Activated naive CD8-positive, alpha-beta T cell (primary cell): ENCODE measurements around the gene CDH16.
"Not testable (repeated sequence)": the region's sequence is repeated elsewhere in the genome, so short reads cannot be mapped to it uniquely, and the experiment has no call there.

Experiments
- H3K27ac Mint-ChIP-seq: one replicate; pipeline ENCODE4 v1.8.0; 2021; ENCODE audit warnings: mixed read lengths
- H3K27me3 Mint-ChIP-seq: one replicate; pipeline ENCODE4 v1.8.0; 2021; ENCODE audit warnings: mixed read lengths
- H3K36me3 Mint-ChIP-seq: one replicate; pipeline ENCODE4 v1.8.0; 2021; ENCODE audit warnings: mixed read lengths
- H3K4me1 Mint-ChIP-seq: one replicate; pipeline ENCODE4 v1.8.0; 2021; ENCODE audit warnings: low read depth, mixed read lengths
- H3K4me3 Mint-ChIP-seq: one replicate; pipeline ENCODE4 v1.8.0; 2021; ENCODE audit warnings: mild to moderate bottlenecking, mixed read lengths
- H3K9me3 Mint-ChIP-seq: one replicate; pipeline ENCODE4 v1.8.0; 2021; ENCODE audit warnings: low read depth, mixed read lengths

The CDH16 gene, protein sequence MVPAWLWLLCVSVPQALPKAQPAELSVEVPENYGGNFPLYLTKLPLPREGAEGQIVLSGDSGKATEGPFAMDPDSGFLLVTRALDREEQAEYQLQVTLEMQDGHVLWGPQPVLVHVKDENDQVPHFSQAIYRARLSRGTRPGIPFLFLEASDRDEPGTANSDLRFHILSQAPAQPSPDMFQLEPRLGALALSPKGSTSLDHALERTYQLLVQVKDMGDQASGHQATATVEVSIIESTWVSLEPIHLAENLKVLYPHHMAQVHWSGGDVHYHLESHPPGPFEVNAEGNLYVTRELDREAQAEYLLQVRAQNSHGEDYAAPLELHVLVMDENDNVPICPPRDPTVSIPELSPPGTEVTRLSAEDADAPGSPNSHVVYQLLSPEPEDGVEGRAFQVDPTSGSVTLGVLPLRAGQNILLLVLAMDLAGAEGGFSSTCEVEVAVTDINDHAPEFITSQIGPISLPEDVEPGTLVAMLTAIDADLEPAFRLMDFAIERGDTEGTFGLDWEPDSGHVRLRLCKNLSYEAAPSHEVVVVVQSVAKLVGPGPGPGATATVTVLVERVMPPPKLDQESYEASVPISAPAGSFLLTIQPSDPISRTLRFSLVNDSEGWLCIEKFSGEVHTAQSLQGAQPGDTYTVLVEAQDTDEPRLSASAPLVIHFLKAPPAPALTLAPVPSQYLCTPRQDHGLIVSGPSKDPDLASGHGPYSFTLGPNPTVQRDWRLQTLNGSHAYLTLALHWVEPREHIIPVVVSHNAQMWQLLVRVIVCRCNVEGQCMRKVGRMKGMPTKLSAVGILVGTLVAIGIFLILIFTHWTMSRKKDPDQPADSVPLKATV

DNA sequence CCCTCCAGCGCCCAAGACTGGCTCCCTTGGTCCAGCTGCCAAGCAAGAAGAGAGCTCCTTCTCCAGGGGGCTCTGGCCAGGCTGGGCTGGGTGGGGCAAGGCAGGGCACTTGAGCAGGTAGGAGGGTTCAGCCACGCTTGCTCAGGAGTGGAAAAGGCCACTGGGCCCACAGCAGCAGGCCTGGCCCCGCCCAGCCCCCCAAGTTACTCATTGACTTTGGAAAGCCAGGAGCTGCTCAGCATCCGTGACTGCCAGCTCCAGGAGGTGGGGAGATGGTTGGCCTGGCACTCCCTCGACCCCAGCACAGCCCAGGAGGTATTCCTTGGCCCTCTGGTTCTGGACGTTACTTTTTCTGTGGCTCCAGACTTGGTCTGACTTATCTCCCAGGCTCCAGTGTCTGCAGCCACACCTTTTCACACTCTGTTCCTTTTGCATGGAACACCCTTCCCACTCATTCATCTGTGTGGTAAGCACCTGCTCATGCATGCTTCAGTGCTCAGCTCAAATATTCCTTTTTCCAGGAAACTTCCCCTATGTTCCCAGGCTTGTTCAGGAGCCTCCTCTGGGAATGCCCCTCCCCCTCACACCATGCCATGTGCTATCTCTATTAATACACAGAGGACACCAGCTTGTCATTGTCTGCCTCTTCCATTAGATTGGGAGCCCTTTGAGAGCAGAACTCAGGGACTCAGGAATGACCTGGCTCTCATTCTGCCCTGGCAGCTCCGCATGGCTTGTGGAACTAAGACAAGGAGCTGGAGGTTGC, at the start of gene CDH16:
CDH16 (minus strand) TSS at position 83 of the 766 bp plus-strand sequence. CDS start 820 bp downstream, outside the sequence.
- Mint-ChIP-seq H3K27me3 (peaks cover 12% of the 10 kb centered on the region), H3K4me3 (no peak within 1 kb of the TSS), H3K9me3 (no peaks in the 10 kb centered on the region), H3K4me1 (no peaks in the 10 kb centered on the region), H3K36me3 (no peaks in the 10 kb centered on the region), H3K27ac (no peak within 1 kb of the TSS)

DNA sequence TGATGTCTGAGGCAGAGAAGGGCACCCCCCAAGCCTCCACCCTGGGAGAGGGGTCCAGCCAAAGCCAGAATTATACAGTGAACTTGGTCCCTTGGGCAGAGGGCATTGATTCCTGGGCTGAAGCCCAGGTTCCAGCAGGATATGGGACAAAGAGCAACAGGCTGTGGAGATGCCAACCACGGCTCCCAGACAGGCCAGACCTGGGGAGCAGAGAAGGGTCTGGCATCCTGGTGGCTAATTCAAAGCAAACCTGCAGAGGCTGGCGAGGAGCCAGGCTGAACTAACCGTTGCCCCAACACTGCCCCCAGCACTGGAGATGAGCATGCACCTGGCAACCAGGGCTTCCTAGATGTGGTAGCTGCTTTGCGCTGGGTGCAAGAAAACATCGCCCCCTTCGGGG, 45.4 kb upstream of the CDH16 start:
- Mint-ChIP-seq H3K9me3 (no peaks in the 10 kb centered on the region), H3K27me3 (no peaks in the 10 kb centered on the region), H3K36me3 (no peaks in the 10 kb centered on the region), H3K4me1 (peaks cover 7% of the 10 kb centered on the region), H3K4me3 (no peak overlapping the region), H3K27ac (no peak overlapping the region)

DNA sequence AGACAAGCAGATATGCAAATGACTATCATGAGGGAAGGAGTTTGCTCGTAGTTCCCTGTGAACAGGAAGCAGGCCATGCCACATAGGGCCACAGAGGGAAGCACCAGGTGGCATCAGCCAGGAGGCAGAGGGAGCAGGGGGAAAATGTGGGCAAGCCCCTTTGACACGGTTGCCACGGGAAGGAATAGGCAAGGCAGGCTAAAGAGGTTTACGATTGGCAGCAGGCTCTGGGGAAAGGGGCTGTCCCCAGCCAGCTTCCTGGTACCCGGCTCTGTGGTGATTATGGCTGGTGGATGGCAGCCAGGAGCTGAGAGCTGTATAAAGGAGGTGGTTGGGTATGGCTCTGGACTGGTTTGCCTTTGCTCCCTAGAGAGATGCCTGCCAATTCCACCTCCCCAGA, 43.2 kb upstream of the CDH16 start:
- H3K9me3 Mint-ChIP-seq, result no peaks in the 10 kb centered on the region

DNA sequence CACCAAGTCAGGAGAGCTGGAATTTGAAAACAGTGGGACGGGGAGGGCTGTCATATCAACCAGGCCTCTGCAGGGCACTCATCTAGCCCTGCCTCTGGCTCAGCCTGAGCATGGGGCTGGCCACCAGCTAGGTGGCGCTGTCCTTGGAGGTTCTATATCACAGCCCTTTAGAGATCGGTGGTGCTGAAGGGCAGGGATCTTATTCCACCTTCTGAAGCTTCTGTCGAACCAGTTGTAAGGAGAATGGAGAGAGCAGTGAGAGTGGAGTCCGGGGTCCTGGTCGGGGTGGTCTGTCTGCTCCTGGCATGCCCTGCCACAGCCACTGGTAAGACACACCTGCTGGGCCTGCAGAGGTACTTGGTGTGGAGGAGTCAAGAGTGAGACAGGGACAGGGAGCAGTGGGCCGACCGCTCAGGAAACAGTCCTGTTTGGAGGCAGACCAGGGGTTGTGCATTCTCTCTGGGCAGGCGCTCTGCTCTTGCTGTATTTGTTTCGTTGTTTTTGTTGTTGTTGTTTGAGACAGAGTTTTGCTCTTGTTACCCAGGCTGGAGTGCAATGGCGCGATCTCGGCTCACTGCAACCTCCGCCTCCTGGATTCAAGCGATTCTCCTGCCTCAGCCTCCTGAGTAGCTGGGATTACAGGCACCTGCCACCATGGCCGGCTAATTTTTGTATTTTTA, 42.5 kb upstream of the CDH16 start, which contains the start of gene CES3:
CES3 (plus strand) TSS at position 202 of the 680 bp plus-strand sequence; CDS start at position 244, 42 bp downstream.
- Mint-ChIP-seq H3K27me3 (no peaks in the 10 kb centered on the region), H3K4me1 (peaks cover 16% of the 10 kb centered on the region), H3K9me3 (no peaks in the 10 kb centered on the region), H3K4me3 (no peak within 1 kb of the TSS), H3K27ac (no peak within 1 kb of the TSS), H3K36me3 (no peaks in the 10 kb centered on the region)

More for the DNA sequence above, 43.2 kb upstream of the CDH16 start:
- Mint-ChIP-seq H3K27me3 (no peaks in the 10 kb centered on the region), H3K4me3 (no peak overlapping the region), H3K27ac (no peak overlapping the region), H3K4me1 (peaks cover 16% of the 10 kb centered on the region), H3K36me3 (no peaks in the 10 kb centered on the region)

DNA sequence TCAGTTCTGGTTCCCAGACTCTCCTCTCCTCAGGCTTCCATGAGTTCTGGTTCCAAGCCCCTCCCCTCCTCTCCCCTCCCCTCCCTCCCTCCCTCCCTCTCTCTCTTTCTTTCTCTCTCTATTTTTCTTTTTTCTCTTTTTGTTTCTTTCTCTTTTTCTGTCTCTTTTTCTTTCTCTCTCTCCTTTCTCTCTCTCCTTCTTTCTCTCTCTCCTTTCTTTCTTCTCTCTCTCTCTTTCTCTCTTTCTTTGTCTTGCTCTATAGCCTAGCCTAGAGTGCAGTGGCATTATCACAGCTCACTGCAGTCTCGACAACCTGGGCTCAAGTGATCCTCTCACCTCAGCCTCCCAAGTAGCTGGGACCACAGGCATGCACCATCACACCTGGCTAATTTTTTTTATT, 41.6 kb upstream of the CDH16 start:
- Mint-ChIP-seq H3K27me3 (no peaks in the 10 kb centered on the region), H3K27ac (no peak overlapping the region), H3K9me3 (no peaks in the 10 kb centered on the region), H3K4me1 (peaks cover 16% of the 10 kb centered on the region), H3K36me3 (no peaks in the 10 kb centered on the region), H3K4me3 (no peak overlapping the region)

DNA sequence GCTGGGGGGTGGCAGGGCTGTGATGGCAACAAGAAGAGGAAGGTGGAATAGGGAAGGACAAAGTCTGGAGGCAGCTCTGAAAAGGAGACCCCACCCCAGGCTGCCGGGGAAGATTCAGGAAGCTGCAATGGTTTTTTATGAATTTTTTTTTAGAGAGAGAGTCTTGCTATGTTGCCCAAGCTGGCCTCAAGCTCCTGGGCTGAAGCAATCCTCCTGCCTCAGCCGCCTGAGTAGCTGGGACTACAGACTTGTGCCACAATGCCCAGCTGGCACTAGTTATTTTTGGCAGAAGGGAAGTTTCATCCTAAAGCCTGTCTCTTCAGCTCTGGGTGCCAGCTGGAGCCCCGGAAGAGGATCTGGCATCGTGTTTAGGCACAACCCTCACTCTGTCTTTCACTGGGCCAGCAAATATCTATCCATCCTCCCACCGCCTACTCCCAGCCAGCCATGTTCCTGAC, 41.0 kb upstream of the CDH16 start:
- H3K4me1 Mint-ChIP-seq, result peaks cover 16% of the 10 kb centered on the region

DNA sequence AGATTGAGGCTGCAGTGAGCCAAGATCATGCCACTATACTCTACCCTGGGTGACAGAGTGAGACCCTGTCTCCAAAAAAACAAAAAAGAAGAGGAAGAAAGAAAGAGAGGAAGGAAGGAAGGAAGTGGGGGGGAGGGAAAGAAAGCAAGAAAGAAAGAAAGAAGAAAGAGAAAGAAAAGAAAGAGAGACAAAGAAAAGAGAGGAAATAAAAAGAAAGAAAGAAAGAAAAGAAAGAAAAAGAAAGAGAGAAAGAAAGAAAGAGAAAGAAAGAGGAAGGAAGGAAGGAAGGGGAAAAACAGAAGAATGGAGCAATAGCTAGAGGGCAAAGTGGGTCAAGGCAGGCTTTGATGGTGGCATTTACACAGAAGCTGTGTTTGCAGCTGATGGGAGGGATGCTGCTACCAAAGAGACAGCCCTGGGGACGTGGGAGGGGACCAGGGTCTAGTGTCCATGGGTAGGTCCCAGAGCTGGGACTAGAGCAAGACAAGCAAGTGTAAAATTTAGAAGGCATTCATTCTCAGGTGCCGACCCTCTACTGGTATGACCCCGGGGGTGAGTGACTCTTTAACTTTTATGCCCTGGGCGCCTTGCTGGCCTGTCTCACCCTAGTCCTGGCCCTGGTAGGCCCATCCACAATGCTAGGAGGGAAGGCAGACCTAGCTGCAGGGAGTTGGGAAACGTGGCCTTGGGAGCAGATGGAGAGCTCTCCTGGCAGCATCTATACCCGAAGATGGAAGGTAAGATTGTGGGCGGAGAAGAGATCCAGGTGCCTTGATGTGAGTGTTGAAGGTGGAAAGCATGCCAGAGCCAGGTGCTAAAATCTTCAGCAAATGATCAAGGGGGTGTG, 40.4 kb upstream of the CDH16 start:
- no peaks in the 10 kb centered on the region for H3K9me3 Mint-ChIP-seq
- H3K27me3 Mint-ChIP-seq, result peaks cover under 1% of the 10 kb centered on the region
- H3K4me1 Mint-ChIP-seq, result peaks cover 16% of the 10 kb centered on the region
- no peaks in the 10 kb centered on the region for H3K36me3 Mint-ChIP-seq
- H3K27ac Mint-ChIP-seq, result no peak overlapping the region
- no peak overlapping the region for H3K4me3 Mint-ChIP-seq

More for the DNA sequence above, 41.0 kb upstream of the CDH16 start:
- no peaks in the 10 kb centered on the region for H3K9me3 Mint-ChIP-seq
- no peak overlapping the region for H3K27ac Mint-ChIP-seq
- H3K36me3 Mint-ChIP-seq, result no peaks in the 10 kb centered on the region
- no peaks in the 10 kb centered on the region for H3K27me3 Mint-ChIP-seq
- no peak overlapping the region for H3K4me3 Mint-ChIP-seq

DNA sequence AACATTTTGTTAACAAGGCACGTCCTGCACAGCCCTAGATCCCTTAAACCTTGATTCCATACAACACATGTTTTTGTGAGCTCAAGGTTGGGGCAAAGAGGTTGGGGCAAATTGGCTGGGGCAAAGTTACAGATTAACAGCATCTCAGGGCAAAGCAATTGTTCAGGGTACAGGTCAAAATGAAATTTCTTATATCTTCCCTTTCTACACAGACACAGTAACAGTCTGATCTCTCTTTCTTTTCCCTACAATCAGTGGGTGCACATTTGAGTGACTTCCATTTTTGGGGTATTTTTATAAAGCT, 37.4 kb upstream of the CDH16 start:
- H3K4me3 Mint-ChIP-seq, H3K9me3 Mint-ChIP-seq, H3K36me3 Mint-ChIP-seq, H3K27ac Mint-ChIP-seq: not testable (repeated sequence)
- Mint-ChIP-seq H3K4me1 (peaks cover 13% of the 10 kb centered on the region), H3K27me3 (peaks cover 18% of the 10 kb centered on the region)

DNA sequence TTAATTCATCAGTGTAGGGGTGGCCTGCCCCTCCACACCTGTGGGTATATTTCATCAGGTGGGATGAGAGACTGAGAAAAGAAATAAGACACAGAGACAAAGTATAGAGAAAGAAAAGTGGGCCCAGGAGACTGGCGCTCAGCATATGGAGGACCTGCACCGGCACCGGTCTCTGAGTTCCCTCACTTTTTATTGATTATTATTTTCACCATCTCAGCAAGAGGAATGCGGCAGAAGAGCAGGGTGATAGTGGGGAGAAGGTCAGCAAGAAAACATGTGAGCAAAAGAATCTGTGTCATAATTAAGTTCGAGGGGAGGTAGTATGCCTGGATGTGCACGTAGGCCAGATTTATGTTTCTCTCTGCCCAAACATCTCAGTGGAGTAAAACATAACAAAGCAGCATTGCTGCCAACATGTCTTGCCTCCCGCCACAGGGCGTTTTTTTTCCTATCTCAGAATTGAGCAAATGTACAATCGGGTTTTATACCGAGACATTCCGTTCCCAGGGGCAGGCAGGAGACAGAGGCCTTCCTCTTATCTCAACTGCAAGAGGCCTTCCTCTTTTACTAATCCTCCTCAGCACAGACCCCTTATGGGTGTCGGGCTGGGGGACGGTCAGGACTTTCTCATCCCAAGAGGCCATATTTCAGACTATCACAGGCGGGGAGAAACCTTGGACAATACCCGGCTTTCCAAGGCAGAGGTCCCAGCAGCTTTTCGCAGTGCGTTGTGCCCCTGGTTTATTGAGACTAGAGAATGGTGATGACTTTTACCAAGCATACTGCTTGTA, 36.9 kb upstream of the CDH16 start:
- H3K9me3 Mint-ChIP-seq, H3K36me3 Mint-ChIP-seq, H3K4me3 Mint-ChIP-seq, H3K27ac Mint-ChIP-seq: not testable (repeated sequence)
- H3K4me1 Mint-ChIP-seq, result peaks cover 11% of the 10 kb centered on the region
- peaks cover 19% of the 10 kb centered on the region for H3K27me3 Mint-ChIP-seq

DNA sequence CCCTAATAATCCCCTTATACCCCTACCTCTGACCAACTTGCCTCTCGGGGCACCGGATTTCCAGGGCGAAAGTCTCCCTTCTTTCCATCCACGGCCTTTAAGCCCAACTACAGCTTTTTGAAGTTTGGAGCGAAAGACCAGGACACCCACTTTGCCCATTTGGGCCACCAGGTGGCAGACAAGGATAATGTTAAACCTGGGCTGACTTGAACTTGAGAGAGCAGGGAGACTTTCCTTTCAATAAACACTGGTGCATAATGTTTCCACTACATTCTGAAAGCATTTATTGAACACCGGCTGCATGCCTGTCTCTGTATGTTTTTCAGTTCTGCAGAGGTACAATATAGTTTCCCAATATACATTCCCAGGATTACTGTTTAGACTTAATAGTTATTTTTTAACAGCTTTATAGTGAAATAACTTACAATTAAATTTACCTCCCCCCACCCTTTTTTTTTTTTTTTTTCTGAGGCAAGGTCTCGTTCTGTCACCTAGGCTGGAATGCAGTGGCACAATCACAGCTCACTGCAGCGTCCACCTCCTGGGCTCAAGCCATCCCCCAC, 35.5 kb upstream of the CDH16 start:
- Mint-ChIP-seq H3K4me3 (no peak overlapping the region), H3K27ac (no peak overlapping the region), H3K9me3 (no peaks in the 10 kb centered on the region), H3K4me1 (peaks cover 9% of the 10 kb centered on the region), H3K27me3 (peaks cover 28% of the 10 kb centered on the region), H3K36me3 (no peaks in the 10 kb centered on the region)

DNA sequence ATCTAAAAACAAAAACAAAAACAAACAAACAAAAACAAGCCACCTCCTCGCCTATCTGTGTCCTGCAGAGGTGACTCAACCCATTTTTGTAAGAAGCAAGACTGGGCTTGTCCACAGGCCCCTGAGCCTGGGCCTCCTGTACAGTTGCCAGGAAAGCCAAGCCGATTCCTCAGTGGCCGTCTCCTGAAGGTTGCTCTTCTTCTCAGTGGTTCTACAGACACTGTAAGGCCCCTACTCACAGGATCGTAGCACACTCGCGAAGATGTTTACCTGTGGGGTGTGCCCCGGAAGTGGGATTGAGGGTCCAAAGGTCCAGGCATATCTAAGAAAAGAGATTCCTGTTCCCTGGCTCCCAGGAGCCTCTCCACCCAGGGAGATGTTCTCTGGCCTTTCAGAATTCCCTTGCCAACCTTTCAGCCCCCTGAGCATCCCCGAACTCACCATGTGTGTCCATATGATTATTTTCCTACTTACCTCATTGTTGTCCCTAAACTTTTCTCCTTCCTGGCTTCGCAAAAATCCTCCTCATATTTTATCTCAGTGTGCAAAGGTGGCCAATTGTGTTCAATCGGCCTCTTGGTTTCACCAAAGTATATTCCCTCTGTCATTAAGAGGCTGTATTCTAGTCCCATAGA, 34.9 kb upstream of the CDH16 start:
- H3K27me3 Mint-ChIP-seq, result peaks cover 28% of the 10 kb centered on the region
- no peak overlapping the region for H3K4me3 Mint-ChIP-seq
- H3K9me3 Mint-ChIP-seq, result no peaks in the 10 kb centered on the region
- H3K27ac Mint-ChIP-seq, result no peak overlapping the region
- no peaks in the 10 kb centered on the region for H3K36me3 Mint-ChIP-seq
- peaks cover 6% of the 10 kb centered on the region for H3K4me1 Mint-ChIP-seq

DNA sequence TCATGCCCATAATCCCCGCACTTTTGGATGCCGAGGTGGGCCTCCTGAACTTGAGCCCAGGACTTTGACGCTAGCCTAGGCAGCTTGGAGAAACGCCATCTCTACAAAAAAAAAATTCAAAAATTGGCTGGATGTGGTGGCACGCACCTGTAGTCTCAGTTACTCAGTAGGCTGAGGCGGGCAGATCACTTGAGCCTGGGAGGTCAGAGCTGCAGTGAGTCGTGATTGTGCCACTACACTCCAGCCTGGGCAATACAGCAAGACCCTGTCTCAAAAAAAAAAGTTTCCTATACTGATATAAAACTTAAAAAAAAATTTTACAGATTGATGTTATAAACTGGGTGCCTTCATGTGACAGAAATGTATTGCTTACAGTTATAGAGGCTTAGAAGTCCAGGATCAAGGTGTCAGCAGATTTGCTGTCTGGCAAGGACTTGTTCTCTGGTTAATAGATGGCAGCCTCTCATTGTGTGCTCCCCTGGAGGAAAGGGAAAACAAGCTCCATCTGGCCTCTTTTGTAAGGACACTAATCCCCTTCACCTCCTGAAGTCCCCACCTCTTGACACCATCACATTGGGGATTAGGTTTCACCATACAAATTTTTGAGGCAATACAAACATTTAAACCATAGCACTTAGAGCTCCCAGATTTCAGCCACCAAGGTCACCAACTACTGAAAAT, 33.9 kb upstream of the CDH16 start:
- Mint-ChIP-seq H3K9me3 (no peaks in the 10 kb centered on the region), H3K36me3 (no peaks in the 10 kb centered on the region), H3K4me3 (no peak overlapping the region), H3K27ac (no peak overlapping the region), H3K27me3 (peaks cover 28% of the 10 kb centered on the region), H3K4me1 (peaks cover 10% of the 10 kb centered on the region)
